ENCODE data around the gene C1QTNF7.

C1QTNF7 gene

DNA sequence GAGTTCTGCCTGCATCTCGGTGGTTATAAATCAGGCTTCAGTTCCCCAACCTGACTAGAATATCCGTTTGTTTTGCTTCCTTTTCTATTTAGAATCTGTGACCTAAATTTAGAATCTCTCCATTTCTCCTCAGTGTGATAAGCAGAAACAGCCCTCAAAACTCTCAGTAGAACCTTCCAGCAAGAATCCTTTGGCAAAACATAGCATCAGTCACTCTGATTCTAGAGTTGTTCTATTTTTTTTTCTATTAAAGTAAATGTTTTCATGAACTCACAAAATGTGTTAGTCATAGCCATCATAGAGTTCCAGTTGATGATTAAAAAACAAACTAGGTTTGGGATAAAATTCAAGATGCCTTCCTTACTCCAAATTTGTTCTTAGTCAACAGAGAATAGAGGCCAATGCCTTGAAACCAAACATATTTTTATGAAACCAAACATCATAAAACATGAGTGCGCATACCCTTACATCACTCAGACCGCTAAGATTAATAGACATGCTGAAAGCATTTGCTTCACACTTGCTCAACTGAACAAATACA is 13.2 kb upstream of the C1QTNF7 start:
- no peaks in the 10 kb centered on the region for H3K27me3 ChIP-seq (ENCODE audit: insufficient read depth, low read length)
- 95% methylated on average over 4 of the region's 4 CpGs for WGBS
- no peaks in the 10 kb centered on the region for H3K36me3 ChIP-seq (ENCODE audit: insufficient read depth, low read length)
- no peaks in the 10 kb centered on the region for H3K4me1 ChIP-seq (ENCODE audit: insufficient read depth, low read length)
- H3K4me3 ChIP-seq (ENCODE audit: low read length): no peak overlapping the region
- H3K9me3 ChIP-seq (ENCODE audit: insufficient read depth, low read depth, low read length): no peaks in the 10 kb centered on the region
- no peak overlapping the region for H3K27ac ChIP-seq (ENCODE audit: low read depth, low read length)
- H3K9ac ChIP-seq (ENCODE audit: low read depth, low read length): no peak overlapping the region

DNA sequence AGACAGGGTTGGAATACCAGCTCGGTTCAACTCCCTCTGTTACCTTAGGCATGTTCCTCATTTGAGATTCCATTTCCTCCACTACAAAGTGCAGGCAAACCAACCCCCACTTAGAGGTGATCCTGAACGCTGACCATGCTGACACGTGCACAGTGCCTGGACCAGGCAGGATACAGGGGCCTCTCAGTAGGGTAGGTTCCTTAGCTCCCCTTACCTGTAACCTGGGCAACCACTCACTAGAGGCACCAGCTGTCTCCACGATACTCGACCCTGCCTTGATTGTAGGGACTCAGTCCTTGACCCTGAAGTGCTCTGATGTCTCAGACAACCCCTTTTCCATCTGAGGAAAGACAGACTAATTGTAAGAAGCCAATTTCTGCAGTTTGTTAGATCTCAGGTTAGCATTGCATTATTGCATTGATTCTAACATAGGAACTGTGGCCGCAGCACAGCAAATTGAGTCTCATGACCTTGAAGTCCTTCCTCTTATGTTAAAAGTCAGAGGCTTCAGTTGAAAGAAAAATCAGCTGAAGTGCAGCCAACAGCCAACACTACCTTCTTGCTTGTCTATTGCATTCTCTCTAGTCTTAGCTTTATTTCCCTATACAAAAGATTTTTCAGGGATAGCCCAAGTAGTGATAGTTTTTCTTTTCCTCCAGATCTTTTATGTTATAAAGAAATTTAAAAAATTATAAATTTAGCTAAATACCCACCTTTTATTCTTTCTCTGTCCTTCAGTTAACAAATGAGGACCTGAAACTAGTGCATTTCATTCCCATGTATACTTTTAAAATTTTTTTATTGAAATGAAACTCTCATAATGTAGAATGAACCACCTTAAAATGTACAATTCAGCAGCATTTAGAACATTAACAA is 11.2 kb upstream of the C1QTNF7 start:
- Histone ChIP-seq H3K9me3 (ENCODE audit: insufficient read depth, low read depth, low read length) (no peaks in the 10 kb centered on the region), H3K27ac (ENCODE audit: low read depth, low read length) (no peak overlapping the region), H3K36me3 (ENCODE audit: insufficient read depth, low read length) (no peaks in the 10 kb centered on the region), H3K9ac (ENCODE audit: low read depth, low read length) (no peak overlapping the region), H3K27me3 (ENCODE audit: insufficient read depth, low read length) (no peaks in the 10 kb centered on the region), H3K4me1 (ENCODE audit: insufficient read depth, low read length) (peaks cover 9% of the 10 kb centered on the region), H3K4me3 (ENCODE audit: low read length) (no peak overlapping the region)
- 84% methylated on average over 6 of the region's 6 CpGs for WGBS

DNA sequence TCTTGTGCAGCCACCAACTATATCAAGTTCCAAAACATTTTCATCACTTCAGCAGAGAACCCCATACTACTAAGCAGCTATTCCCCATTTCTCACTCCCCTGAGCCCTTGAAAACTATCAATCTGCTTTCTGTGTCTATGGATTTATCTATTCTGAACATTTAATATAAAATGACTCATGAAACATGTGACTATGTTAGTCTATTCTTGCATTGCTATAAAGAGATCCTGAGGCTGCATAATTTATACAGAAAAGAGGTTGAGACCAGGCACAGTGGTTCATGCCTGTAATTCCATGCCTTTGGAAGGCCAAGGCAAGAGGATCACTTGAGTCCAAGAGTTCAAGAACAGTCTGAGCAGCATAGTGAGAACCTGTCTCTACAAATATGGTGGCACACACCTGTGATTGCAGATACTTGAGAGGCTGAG is 10.6 kb upstream of the C1QTNF7 start:
- Histone ChIP-seq H3K27ac (ENCODE audit: low read depth, low read length) (no peak overlapping the region), H3K4me1 (ENCODE audit: insufficient read depth, low read length) (peaks cover 9% of the 10 kb centered on the region)

DNA sequence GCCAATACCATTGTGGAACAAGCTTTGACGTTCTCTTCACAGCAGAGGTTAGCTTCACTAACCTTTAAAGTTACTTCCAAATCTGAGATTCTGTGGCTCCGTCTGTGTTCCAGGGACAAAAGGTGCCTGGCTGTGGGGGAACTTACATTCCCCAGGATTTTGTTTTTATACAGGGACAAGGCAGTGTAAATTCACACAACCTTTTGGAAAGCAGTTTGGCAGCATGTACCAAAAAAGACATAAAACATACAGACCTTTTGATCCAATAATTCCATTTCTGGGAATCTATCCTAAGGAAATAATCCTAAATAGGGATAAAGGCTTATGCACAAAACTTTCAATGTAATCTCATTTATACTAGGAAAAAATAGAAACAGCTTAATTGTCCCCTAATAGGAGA is 8.9 kb upstream of the C1QTNF7 start:
- H3K9ac ChIP-seq (ENCODE audit: low read depth, low read length): no peak overlapping the region
- 93% methylated on average over 2 of the region's 2 CpGs for WGBS

More for the DNA sequence above, 10.6 kb upstream of the C1QTNF7 start:
- H3K4me3 ChIP-seq (ENCODE audit: low read length): no peak overlapping the region
- H3K9ac ChIP-seq (ENCODE audit: low read depth, low read length): no peak overlapping the region
- no peaks in the 10 kb centered on the region for H3K27me3 ChIP-seq (ENCODE audit: insufficient read depth, low read length)
- H3K36me3 ChIP-seq (ENCODE audit: insufficient read depth, low read length): no peaks in the 10 kb centered on the region
- no peaks in the 10 kb centered on the region for H3K9me3 ChIP-seq (ENCODE audit: insufficient read depth, low read depth, low read length)

DNA sequence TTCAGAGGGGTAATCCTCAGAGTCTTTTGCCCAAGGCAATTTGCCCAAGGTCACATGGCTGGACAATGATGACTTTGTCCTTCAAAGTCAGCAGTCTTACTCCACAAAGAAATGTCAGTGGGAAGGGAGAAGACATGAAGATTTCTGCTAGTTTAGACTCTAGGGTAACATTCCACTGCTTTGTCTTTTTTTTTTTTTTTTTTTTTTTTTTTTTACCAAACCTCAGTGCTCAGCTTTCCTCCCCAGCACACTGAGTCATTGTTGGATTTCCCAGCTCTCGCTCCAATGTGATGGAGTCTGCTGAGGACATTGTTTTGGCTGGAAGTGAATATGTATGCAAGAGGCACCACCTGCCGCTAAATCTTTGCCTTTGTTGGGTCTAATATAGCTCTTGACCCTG is 7.2 kb upstream of the C1QTNF7 start:
- 29% methylated on average over 1 of the region's 2 CpGs for WGBS
- no peaks in the 10 kb centered on the region for H3K27me3 ChIP-seq (ENCODE audit: insufficient read depth, low read length)
- H3K27ac ChIP-seq (ENCODE audit: low read depth, low read length): no peak overlapping the region
- no peaks in the 10 kb centered on the region for H3K9me3 ChIP-seq (ENCODE audit: insufficient read depth, low read depth, low read length)
- peaks cover 9% of the 10 kb centered on the region for H3K4me1 ChIP-seq (ENCODE audit: insufficient read depth, low read length)
- no peaks in the 10 kb centered on the region for H3K36me3 ChIP-seq (ENCODE audit: insufficient read depth, low read length)
- no peak overlapping the region for H3K4me3 ChIP-seq (ENCODE audit: low read length)
- H3K9ac ChIP-seq (ENCODE audit: low read depth, low read length): no peak overlapping the region

More for the DNA sequence above, 8.9 kb upstream of the C1QTNF7 start:
- no peaks in the 10 kb centered on the region for H3K36me3 ChIP-seq (ENCODE audit: insufficient read depth, low read length)
- no peak overlapping the region for H3K4me3 ChIP-seq (ENCODE audit: low read length)
- no peak overlapping the region for H3K27ac ChIP-seq (ENCODE audit: low read depth, low read length)
- no peaks in the 10 kb centered on the region for H3K27me3 ChIP-seq (ENCODE audit: insufficient read depth, low read length)
- H3K9me3 ChIP-seq (ENCODE audit: insufficient read depth, low read depth, low read length): no peaks in the 10 kb centered on the region
- H3K4me1 ChIP-seq (ENCODE audit: insufficient read depth, low read length): peaks cover 9% of the 10 kb centered on the region

DNA sequence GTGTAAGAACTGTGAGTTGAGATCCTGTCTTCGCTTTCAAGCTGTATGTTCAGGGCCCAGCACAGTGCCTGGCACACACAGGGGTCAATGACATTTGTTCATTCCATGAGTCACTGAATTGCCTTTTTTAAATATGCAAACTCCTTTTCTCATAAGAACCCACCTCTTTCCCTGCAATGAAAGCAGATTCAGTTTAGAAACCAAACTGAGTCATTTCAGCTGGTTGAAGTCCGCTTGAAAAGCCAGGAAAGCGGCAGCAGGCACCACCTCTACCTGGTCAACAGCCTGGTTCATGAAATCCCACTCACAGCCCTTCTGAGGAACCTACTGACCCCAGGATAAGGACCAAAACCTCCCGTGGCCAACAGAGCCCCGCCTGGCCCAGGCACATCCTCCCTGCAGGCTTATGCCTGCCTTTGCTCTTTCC is 4.5 kb upstream of the C1QTNF7 start:
- no peak overlapping the region for H3K9ac ChIP-seq (ENCODE audit: low read depth, low read length)
- H3K27ac ChIP-seq (ENCODE audit: low read depth, low read length): no peak overlapping the region
- H3K36me3 ChIP-seq (ENCODE audit: insufficient read depth, low read length): no peaks in the 10 kb centered on the region
- H3K9me3 ChIP-seq (ENCODE audit: insufficient read depth, low read depth, low read length): no peaks in the 10 kb centered on the region
- WGBS: 89% methylated on average over 5 of the region's 5 CpGs
- H3K27me3 ChIP-seq (ENCODE audit: insufficient read depth, low read length): no peaks in the 10 kb centered on the region
- H3K4me1 ChIP-seq (ENCODE audit: insufficient read depth, low read length): peaks cover 9% of the 10 kb centered on the region
- no peak overlapping the region for H3K4me3 ChIP-seq (ENCODE audit: low read length)

DNA sequence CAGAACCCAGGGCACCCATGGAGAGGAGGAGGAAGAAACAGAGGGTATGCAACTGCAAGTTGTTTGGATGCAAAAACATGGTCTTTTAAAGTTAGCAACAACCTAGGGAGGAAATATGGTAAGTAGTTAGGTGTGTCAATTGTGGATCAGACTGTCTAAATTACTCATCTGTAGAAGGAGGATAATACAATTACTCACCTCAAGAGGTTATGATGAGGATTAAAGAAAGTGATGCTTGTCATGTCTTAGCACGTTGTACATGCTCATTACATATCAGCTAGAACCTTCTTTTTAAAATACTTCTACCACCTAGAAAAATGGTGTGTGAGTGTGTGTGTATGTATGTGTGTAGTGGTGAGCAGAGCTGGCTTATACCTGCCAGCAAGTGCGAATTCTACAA is 2.3 kb upstream of the C1QTNF7 start:
- 93% methylated on average over 1 of the region's 2 CpGs for WGBS
- H3K4me1 ChIP-seq (ENCODE audit: insufficient read depth, low read length): peaks cover 4% of the 10 kb centered on the region
- no peak overlapping the region for H3K4me3 ChIP-seq (ENCODE audit: low read length)
- H3K36me3 ChIP-seq (ENCODE audit: insufficient read depth, low read length): no peaks in the 10 kb centered on the region
- no peak overlapping the region for H3K9ac ChIP-seq (ENCODE audit: low read depth, low read length)
- no peaks in the 10 kb centered on the region for H3K27me3 ChIP-seq (ENCODE audit: insufficient read depth, low read length)
- no peak overlapping the region for H3K27ac ChIP-seq (ENCODE audit: low read depth, low read length)
- no peaks in the 10 kb centered on the region for H3K9me3 ChIP-seq (ENCODE audit: insufficient read depth, low read depth, low read length)

DNA sequence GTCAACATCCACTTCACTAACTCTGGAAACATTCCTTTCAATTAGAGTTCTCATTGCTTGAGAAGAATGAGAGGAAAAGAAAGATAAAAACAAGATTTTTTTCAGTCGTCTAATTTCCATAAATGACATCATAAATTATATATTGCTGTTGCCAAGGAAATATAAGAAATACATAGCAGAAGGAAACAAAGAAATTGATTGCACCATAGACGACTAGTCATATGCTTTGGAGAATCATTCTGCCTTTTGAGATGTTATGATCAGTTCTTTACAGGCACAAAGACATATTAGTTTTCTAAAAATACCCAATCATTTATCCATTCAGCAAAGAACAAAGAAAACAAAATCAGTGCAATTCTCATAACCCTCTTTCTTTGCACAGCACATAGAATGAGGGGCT is 672 bp upstream of the C1QTNF7 start:
- no peaks in the 10 kb centered on the region for H3K36me3 ChIP-seq (ENCODE audit: insufficient read depth, low read length)
- H3K27ac ChIP-seq (ENCODE audit: low read depth, low read length): no peak overlapping the region
- no peaks in the 10 kb centered on the region for H3K27me3 ChIP-seq (ENCODE audit: insufficient read depth, low read length)
- 100% methylated on average over 1 of the region's 2 CpGs for WGBS
- no peaks in the 10 kb centered on the region for H3K9me3 ChIP-seq (ENCODE audit: insufficient read depth, low read depth, low read length)
- no peak overlapping the region for H3K4me3 ChIP-seq (ENCODE audit: low read length)
- H3K9ac ChIP-seq (ENCODE audit: low read depth, low read length): no peak overlapping the region
- H3K4me1 ChIP-seq (ENCODE audit: insufficient read depth, low read length): no peaks in the 10 kb centered on the region

DNA sequence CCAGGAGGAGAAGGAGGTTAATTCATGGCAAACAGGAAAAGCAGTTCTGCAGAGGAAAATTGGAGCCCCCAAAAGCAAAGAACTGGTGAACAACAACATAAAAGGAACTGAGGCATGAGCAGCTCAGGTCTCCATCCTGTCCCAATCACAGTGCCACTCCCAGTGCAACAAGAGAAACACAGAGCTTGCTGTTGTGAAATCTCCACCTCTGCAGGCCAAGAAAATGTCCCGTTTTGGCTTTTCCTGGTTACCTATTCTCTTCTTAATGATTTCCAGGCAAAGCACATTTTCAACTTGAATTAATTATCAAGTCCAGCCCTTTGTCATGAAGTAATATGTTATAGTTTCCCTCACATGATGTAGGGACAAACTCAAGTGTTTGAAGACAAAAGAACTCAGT is 778 bp downstream of the C1QTNF7 start:
- H3K4me3 ChIP-seq (ENCODE audit: low read length): no peak overlapping the region
- H3K36me3 ChIP-seq (ENCODE audit: insufficient read depth, low read length): no peaks in the 10 kb centered on the region
- H3K9ac ChIP-seq (ENCODE audit: low read depth, low read length): no peak overlapping the region
- H3K9me3 ChIP-seq (ENCODE audit: insufficient read depth, low read depth, low read length): no peaks in the 10 kb centered on the region
- H3K27me3 ChIP-seq (ENCODE audit: insufficient read depth, low read length): no peaks in the 10 kb centered on the region
- no peaks in the 10 kb centered on the region for H3K4me1 ChIP-seq (ENCODE audit: insufficient read depth, low read length)
- H3K27ac ChIP-seq (ENCODE audit: low read depth, low read length): no peak overlapping the region
- WGBS: 88% methylated on average over 1 of the region's 1 CpG

DNA sequence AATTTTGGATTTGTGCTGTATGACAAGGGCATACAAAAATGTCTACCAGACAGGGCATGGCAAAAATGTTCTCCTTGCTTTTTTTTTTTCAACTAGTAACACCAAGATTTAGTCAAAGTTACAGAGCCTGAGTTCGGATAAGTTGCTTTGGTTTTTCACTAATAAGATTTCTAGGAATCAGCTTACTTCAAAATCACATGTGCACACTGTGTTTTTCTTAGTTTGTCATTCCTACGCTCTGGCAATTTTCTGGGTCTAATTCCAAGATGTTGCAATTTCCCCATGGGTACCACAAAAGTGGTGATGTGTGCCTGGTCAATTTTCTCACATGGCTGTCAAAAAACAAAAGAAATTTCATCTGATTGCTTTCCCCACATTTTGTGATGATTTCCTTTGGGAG is 6.3 kb downstream of the C1QTNF7 start:
- no peak overlapping the region for H3K27ac ChIP-seq (ENCODE audit: low read depth, low read length)
- H3K4me1 ChIP-seq (ENCODE audit: insufficient read depth, low read length): no peaks in the 10 kb centered on the region
- H3K9me3 ChIP-seq (ENCODE audit: insufficient read depth, low read depth, low read length): no peaks in the 10 kb centered on the region
- WGBS: 97% methylated on average over 2 of the region's 2 CpGs
- no peaks in the 10 kb centered on the region for H3K36me3 ChIP-seq (ENCODE audit: insufficient read depth, low read length)
- no peak overlapping the region for H3K4me3 ChIP-seq (ENCODE audit: low read length)
- no peaks in the 10 kb centered on the region for H3K27me3 ChIP-seq (ENCODE audit: insufficient read depth, low read length)
- no peak overlapping the region for H3K9ac ChIP-seq (ENCODE audit: low read depth, low read length)

DNA sequence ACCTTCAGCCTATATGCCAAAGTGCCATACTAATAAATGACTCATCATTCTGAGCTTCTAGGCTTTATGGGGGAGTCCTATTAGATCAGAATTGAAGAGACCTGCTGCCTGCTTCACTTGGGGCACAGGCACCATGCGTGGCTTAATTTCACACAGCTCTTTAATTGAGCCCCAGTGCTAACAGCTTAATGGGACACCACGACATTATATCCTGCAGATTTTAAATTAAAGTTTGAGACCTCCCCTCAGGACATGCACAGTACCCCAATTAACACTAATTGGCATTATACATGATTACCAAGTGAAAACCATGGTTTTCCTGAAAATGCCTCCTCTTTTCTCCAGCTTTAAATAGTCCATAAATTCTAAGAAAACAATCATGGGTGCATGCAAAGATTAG is 6.8 kb downstream of the C1QTNF7 start:
- H3K9ac ChIP-seq (ENCODE audit: low read depth, low read length): no peak overlapping the region
- H3K27ac ChIP-seq (ENCODE audit: low read depth, low read length): no peak overlapping the region
- H3K27me3 ChIP-seq (ENCODE audit: insufficient read depth, low read length): no peaks in the 10 kb centered on the region
- no peaks in the 10 kb centered on the region for H3K4me1 ChIP-seq (ENCODE audit: insufficient read depth, low read length)
- WGBS: 92% methylated on average over 2 of the region's 2 CpGs
- H3K36me3 ChIP-seq (ENCODE audit: insufficient read depth, low read length): no peaks in the 10 kb centered on the region
- no peak overlapping the region for H3K4me3 ChIP-seq (ENCODE audit: low read length)
- H3K9me3 ChIP-seq (ENCODE audit: insufficient read depth, low read depth, low read length): no peaks in the 10 kb centered on the region

Data from HUES64 (cell line).